ENCODE results near the gene GRIK4.

GRIK4 gene

DNA sequence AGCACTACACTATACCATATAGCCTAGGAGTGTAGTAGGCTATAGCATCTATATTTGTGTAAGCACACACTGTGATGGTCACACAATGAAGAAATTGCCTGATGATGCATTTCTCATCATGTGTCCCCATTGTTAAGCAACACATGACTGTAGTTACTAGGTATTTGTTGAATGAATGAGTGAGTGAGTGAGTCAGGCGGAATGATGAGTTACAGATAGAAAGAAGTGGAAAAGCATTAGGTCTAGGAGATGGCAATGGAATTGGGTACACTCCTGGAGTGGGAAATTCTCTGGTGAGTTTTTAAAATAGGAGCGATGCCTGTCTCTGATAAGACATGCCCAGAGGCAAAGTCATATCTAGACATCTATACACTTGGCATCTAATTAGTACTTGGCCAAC lies 351.8 kb downstream of the GRIK4 start:
- no peak for DNase-seq

DNA sequence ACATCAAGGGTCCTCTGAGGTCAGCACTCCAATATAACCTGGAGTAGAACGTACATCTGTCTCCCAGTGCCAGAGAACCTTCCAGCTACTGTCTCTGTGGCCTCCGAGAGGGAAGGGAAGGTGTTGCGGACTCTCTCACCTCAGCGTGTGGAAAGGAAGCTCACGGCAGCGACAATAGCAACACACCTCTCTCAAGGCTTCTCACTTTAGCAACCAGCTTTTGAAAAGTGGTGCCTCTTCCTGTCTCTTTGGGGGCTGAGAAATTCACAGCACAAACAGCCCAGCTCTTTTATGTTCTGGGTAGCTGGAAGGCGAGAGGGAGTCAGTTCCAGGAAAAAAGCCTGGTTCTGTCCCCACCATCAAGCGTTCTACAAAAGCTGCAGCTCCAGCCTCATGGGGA lies 355.5 kb downstream of the GRIK4 start:
- no peak for DNase-seq

DNA sequence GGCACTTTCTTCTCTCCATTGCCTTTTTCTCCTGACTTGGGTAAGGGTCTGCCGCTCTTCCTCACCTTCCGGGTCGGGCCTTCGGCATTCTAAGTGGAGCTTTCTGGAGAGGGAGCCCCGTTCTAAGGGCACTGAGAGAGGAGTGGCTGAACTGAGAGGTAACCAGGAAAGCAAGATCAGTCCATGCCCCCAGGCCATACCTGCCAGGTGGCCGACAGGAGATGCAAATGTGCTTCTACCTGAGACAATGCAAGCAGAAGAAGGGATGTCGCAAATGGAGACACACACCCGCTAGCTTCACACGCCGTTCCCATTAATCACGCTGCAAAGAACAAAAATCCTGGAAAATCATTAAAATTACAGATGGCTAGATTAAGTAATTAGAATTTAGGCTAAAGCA lies 356.0 kb downstream of the GRIK4 start:
- DNase-seq = no peak

DNA sequence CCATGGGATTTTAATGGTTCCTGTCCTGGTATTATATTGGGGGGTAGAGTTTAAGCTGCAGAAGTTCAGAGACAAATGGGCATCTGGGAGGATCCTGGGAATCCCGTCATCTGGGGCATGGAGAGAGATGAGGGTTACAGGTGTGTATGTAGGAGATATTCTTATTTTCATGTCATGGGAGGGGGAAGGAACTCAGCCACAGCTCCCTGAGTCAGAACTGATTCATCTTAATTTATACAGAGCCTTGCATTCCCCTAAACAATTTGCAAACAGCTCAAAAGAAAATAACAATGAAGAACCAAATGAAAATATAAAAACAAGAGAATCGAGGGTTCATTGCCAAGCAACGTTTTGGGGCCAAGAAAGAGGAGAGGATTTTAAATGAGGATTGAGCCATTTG lies 356.4 kb downstream of the GRIK4 start:
- DNase-seq = no peak

DNA sequence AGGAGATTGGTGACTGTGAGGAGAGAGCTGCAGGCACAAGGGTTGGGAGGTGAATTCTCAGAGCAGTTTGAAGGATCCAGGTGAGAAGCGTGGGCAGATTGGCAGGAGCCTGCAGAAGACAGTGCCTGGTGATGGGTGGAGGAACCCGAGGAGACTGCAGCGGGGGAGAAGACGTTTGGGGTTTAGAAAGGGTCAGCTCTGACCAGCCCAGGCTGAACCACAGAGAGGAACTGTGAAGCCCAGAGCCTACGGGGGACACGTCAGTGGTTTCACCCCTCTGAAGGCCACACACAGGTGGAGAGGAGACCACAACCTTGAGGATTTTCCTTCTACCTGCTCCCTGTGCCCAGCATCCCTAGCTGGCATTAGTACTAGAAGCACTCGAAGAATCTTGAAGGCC lies 357.5 kb downstream of the GRIK4 start:
- no peak for DNase-seq

DNA sequence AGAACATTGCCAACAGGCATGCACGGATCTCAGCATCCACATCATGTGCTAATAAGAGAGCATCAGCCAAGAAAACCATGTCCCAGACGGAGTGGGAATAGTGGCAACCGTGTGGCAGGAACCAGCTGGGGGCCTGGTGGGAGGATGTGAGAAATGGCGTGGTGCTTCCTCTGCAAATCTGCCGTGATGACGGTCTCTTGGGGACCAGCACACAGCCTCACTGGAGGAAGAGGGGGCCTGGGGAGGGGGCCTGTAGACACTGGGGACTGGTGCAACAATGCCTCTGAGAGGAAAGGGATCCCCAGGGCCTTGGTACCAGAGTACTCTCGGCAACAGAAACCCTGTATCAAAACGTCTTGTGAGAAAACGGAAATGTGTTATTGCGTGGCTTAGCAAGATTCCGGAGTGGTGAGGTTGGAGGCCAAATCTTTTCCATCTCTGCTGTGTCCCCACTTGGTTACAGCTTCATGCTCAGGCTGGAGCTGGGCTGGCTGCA lies 358.0 kb downstream of the GRIK4 start:
- no peak for DNase-seq

DNA sequence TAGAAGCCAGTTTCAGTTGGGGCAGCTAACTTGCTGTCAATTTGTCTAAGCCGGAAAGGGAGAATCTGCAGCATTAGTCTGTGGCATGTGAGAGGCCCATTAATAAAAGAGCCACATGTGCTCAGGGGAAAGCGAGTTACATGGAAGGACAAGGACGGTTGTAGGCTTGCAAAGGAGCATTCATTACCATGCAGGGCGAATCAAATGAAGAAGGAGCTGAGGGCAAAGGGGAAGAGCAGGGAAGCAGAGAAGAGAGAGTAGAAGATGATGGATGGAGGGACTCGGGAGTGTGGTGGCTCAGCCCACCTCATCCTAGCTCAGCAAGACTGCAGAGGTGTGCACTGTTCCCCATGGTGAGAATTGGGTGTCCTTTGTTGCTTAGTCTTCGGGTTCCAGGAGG lies 359.6 kb downstream of the GRIK4 start:
- no peak for DNase-seq

DNA sequence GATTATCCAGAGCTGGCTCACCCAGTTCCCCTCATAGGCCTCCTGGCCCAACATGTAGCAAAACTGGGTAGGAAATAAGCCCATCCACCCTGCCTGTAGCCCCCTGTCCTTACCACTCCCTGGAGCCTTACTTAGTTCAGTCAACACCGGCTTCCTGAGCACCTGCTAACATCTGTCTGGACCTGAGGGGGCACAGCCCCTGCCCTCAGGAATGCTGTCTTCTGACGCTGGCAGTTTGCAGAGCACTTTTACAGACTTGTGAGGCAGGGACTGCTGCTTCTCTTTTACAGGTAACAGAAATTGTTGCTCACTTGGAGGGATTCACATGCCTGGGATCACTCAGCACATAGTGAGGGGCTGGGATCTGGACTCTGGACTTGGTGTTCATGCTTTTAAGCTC lies 360.4 kb downstream of the GRIK4 start:
- no peak for DNase-seq

DNA sequence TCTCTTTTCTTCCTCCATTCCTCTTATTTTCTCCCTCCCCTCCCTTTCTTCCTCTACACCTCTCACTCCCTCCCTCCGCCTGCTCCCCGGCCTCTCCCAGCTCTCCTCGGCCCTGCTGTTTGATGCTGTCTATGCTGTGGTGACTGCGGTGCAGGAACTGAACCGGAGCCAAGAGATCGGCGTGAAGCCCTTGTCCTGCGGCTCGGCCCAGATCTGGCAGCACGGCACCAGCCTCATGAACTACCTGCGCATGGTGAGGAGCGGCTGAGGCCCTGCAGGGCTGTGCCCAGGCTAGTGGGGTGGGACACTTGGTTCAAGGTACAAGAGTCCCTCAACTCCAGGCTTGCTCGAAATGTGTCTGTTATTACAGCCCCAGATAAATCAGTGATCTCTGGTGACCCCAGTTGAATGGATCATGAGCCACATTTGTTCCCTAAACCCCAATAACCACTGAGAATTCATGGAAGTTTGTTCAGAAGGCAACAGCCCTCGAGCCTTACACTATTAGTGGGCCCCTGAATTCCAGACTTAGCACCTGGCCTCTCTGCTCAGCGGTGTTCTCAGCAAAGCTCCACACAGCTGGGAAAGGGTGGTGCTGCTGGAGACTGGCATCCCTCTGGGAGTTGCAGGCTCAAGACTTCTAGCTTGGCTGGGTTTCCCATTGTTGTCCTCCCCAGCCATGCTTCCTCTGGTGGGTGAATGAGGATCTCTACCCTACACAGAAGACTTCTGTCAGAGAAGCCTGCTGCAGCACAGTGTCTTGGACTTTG lies 362.6 kb downstream of the GRIK4 start:
- DNase-seq = no peak

DNA sequence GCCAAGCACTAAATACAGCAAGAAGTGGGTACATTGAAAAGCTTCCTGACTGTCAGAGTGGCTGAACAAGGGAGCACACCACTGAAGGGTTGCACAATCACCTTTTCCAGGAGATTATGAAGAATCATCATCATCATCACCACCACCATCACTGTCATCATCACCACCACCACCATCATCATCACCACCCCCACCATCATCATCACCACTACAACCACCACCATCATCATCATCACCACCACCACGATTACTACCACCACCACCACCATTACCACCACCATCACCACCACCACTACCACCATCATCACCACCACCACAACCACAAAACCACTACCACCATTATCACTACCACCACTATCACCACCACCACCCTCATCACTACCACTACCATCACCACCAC lies 364.4 kb downstream of the GRIK4 start:
- no peak for DNase-seq

DNA sequence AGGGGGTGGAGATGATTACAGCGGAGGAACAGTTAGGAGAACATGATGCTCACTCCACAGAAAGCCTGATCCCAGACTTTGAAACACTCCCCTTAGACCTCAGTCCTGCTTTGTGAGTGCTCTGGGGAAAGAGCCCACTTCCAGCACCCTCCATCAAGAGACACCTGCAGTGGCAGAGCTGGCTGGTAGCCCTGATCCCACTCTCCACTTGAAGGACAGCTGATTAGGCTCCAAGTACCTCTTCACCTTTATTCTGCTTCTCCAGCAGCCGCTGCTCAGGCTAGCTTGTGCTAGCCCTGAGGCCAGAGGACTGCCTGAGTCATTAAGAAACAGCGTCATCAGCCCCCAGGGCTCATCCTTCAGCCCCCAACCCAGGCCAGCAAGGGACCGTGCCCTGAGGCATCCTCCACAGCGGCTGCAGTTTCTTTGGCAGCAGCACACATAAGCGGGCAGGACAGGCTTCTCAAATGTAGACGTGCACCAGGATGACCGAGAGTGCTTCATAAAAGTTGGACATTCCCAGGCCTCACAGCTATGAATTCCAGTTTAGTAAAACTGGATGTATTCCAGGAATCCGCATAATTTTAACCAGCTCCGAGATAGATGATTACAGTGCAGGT lies 366.3 kb downstream of the GRIK4 start:
- no peak for DNase-seq

DNA sequence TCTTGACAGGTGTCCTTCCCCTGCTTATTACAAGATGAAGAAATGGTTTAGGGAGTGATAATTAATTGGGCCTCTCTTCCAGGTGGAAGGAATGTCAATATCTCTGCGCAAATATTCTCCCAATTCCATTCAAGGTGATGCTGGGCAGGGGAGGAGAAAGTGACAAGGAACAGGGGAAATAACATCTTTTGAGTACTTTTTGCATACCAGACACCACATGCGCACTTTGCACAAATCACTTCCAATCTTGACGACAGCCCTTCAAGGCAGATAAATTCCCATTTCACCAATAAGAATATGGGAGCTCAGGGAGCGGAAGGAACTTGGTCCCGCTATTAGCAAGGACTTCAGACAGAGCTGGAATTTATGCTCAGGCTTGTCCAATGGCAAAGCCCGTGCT lies 367.2 kb downstream of the GRIK4 start:
- DNase-seq = no peak

DNA sequence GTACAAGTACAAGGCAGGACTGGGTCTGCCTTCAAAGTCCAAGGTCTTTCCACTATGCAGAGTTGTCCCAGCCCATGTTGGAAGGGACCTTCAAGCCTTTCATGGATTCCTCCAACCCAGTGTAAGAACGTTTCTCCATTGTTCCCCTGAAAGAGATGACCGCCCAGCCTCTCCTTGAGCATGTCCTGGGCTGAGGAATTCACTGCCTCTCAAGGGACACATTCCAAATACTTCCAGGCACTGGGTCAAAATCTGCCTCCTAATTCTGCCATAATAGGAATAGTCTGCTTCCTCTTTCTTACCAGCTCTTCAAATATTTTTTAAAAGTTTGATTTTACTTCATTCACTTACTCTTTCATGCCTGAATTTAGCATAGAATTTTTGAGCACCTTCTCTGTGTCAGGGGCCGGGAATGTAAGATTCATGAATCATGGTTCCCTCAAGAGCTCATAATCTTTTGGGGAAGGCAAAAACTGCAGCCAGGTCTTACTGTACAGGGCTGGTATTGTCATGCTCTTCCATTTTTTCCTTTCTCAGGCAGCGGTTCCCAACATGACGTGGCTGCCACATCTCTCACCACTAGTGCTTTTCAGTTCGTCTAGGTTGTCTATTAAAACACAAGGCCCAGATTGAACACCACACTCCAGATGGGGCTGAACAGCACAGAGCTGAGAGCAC lies 369.1 kb downstream of the GRIK4 start:
- DNase-seq = no peak

DNA sequence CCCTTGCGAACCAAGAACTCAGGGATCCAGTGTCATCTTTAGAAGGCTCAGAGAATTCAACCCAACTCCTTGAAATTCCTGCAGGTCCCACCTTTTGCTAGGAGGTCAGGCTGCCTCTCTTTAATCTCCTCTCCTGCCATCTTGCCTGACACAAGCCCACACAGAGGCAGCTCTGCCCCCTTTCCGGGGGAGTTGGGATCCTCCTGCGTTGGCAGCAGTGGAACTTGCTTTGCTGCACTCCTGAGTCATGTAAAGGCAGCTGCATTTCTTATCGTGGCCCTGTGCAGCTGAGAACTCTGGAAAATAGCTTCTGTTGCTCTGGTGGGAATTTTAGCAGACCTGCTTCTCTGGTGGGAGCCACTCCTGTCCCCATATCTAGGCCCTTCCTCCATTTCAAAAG lies 370.0 kb downstream of the GRIK4 start:
- no peak for DNase-seq

DNA sequence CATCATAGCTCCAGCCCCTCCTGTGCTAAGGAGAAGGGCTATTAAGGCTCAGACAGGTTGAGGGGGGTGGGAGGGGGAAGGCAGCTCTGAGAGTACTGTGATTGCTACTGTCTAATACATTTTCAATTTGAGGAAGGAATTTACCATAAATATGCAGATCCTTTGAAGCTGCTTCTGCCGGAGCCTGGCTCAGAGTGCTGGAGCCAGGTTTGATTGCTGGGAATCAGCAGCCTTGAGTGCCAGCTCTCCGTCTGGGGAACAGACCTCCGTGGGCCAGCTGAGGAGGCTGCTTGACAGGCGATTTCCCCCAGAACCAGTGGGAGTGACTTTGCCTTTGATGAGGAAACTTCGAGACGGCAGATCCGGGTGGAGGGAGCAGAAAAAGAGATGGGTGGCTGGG lies 370.6 kb downstream of the GRIK4 start:
- no peak for DNase-seq

DNA sequence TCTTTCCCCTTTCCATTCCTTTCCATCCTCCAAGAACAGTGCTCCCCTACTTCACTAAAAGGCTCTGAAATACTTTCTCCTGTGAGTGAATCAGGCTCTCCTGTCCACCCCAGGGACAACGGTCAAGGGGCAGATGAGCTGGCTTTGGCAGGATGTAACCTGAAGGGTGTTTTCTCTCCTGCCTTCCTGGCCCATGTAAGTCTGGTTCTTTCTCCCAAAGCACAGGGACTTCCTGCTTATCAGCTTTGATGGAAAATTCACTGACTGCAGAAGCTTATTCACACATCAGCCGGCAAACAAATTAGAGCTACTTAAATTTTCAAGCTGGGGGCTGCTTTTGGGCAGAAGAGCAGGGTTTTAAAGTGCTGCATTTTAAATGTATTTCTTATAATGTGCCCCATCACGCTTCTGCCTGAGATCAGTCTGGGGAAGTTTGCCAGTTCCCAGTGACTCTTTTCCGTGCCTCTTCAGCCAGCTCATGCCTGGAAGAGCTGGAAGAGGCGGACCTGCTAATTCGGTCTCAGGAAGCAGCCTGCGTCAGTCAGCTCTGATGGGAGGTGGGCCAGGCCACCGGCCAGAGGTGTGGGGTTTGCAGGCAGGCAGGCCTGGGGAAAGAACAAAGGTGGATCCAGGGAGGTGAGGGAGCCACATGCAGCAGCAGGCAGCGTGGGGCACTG lies 372.0 kb downstream of the GRIK4 start:
- no peak for DNase-seq

DNA sequence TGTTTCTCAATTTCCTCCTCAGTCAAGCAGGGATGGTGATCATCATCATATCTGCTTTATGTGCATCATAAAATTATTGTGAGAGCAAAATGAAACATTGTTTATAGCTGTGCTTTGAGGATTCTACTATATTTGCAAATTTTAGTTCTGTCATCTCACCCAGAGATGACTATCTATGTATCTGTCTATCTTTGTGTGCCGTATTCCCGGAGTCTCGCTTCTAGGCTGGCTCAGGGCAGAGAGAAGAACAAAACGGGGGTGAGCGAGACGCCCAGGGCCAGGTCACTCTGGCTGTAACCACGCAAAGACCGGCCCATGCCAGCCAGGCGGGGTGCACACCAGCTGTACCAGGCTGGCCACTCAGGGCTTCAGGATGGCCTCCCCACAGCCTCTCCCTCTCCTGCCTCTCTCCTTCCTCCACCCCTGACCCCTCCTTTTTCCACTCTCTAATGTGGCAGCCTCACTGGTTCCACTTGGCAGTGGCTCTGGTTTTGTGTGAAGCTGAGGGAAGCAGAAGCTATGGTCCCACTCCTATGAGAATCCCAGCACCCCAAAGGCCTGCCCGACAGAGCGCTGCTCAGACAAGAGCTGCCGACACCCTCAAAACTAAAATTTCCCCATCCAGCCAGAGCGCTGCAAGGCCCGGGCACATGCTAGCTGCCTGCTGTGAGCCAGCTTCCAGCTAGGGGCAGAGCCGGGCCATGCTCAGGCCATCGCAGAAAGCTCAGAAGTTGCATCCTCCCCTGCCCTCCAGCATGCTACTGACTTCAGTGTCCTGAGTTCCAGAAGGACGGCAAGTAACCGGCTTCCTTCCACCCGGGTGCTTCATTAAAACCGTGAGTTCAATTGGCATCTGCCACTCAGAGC lies 372.8 kb downstream of the GRIK4 start:
- no peak for DNase-seq

DNA sequence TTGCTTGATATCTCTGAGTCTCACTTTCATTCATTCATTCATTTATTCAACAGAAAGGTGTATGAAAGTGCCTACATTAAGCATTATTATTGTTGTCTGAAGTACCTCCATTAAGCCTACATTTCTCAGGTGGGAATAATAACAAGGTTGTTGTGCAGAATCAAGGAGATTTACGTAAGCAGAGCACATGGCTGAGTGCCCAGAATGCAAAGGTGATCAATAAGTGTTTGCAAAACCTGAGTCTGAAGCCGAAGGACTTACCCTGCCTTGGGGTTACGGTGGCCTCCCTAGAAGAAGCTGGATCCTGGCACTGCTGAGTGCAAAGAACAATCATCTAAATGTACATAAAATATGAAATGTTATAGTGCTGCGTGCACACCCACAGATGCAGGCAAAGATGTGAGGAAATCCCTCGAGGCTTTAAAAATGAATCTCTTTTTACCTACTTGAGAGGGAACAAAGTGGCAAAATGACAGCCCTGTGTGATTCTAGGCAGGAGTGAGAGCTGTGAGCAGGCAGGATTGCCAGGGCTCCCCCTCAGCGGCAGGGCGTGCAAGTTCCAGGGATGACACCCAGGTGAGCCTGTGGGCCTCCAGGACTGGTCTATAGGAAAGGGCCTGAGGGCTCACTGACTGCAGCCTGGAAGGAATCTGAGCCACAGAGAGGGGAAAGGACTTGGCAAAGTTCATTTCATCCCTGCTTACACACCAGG lies 379.2 kb downstream of the GRIK4 start:
- DNase-seq = no peak

DNA sequence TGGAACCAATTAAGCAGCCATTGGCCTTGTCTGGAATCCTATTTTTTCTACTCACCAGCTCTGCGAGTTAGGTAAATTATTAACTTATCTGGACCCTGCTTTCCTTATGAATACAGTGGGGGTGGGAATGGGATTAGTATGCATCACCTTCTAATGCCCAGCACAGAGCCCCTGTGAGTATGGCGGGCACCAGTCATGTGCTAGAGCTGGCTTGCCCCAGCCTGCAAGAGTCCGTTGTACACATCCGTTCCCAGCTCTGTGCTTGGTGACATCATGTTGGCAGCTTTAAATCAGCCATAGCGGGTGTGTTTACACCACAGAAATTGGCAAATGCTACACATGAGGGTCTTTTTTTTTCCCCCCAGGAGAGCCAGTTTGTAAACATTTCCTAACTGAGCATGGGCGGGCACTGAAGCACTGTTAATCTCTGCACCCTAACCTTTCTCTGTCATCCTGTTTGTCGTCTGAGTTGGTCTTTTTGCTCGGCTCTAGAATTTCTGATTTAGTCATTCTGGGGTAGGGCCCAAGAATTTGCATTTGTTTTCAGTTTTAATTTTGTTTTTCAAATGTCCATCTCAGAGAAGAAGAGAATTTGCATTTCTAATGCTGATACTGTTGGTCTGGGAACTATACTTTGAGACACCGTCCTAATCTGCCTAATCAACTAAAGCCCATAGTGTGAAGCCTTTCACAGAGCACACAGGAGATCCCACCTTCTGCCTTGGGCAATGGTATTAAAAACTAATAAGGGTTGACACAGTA lies 382.1 kb downstream of the GRIK4 start:
- no peak for DNase-seq

DNA sequence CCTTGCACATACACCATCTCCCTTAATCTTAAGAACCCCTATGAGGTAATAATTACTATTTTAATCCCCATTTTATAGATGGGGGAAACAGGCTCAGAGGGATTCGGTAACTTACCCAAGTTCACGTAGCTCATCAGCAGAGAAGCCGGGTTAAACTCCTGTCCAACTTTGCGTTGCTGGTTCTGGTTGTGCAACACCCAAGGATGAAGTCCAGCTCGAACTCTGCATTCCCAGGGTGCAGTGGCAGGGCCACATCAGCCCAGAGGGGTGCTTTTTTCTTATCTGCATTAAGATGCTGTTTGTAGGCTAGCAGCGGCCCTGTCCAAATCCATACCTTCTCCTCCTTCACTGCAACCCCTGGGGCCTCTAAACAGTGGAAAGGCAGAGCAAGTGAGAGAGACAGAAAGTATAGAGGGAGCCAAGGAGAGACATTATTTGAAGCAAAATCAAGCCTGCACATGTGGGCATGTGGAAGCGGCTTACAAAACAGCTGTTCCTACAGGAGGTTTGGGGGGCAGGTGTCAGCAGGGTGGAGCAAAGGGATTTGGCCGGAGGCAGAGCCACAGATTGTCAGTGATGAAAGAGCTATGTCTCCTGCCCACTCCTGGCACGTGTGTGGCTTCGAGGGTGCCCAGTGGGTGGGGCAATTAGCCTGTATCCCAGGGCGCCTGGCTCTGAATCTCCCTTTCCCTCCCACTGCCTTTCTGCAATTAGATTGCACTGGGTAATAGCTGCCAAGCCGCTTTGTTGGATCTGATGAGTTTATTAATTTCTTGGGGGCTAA lies 382.8 kb downstream of the GRIK4 start:
- no peak for DNase-seq
